NCI-H748 (cell line): ENCODE measurements around the gene GBX1.

Source experiments
- DNase-seq: peaks from one replicate; lab custom pipeline; 2025; ENCODE audit not compliant: unreplicated experiment; lab: John Stamatoyannopoulos, UW

The GBX1 gene

GRCh38 chr7:151141311-151141854 lies 26.1 kb downstream of the GBX1 start:
- DNase-seq, result no peak

GRCh38 chr7:151140826-151141225 lies 26.7 kb downstream of the GBX1 start:
- DNase-seq, result no peak

GRCh38 chr7:151139791-151140190 lies 27.7 kb downstream of the GBX1 start:
- DNase-seq, result no peak

- DNase-seq, result no peak
Measured at GRCh38 chr7:151139071-151139790, 28.3 kb downstream of the GBX1 start.

GRCh38 chr7:151138153-151138851 lies 29.2 kb downstream of the GBX1 start:
- no peak for DNase-seq

- DNase-seq, result no peak
Measured at GRCh38 chr7:151137791-151138152, 29.7 kb downstream of the GBX1 start.

GRCh38 chr7:151137076-151137675 lies 30.3 kb downstream of the GBX1 start:
- DNase-seq, result no peak

GRCh38 chr7:151135866-151136843 lies 31.3 kb downstream of the GBX1 start:
- no peak for DNase-seq

GRCh38 chr7:151135525-151135845 lies 32.0 kb downstream of the GBX1 start:
- DNase-seq, result no peak

- DNase-seq, result no peak
Measured at GRCh38 chr7:151134743-151135524, 32.6 kb downstream of the GBX1 start.

- no peak for DNase-seq
Measured at GRCh38 chr7:151133986-151134742, 33.3 kb downstream of the GBX1 start.

- DNase-seq, result no peak
Measured at GRCh38 chr7:151133266-151133985, 34.1 kb downstream of the GBX1 start.

- no peak for DNase-seq
Measured at GRCh38 chr7:151132461-151133205, 34.9 kb downstream of the GBX1 start.

GRCh38 chr7:151131592-151132293 lies 35.8 kb downstream of the GBX1 start:
- DNase-seq, result no peak

- DNase-seq, result peak; percentile 23
Measured at GRCh38 chr7:151131224-151131591, 36.3 kb downstream of the GBX1 start.

GRCh38 chr7:151130741-151131157 lies 36.7 kb downstream of the GBX1 start:
- no peak for DNase-seq

- DNase-seq, result no peak
Measured at GRCh38 chr7:151129960-151130591, 37.4 kb downstream of the GBX1 start.
